Liver (tissue), 9 donors: ENCODE data around the gene SPIRE2. TPM values are rescaled to one million over a fixed set of nuclear protein-coding genes. Genes with fewer than 3 reads are reported as not detected.

Experiments
- DNase-seq: peaks from one replicate; pipeline ENCODE4 v3.0.0-alpha.2; 2017; ENCODE audit warnings: low spot score
- H3K27ac ChIP-seq, 2 donors: one replicate each; pipeline ENCODE4 v1.7.0; 2013; ENCODE audit warnings: inconsistent platforms in 2 of 2, low read length in 2 of 2, control low read depth in 1 of 2, low read depth in 1 of 2, mild to moderate bottlenecking in 1 of 2
- H3K27me3 ChIP-seq, 4 donors: one replicate each; pipeline versions ENCODE4 v1.6.1 to v1.7.0; 2013; ENCODE audit warnings: low read length in 3 of 4, inconsistent platforms in 1 of 4, mild to moderate bottlenecking in 1 of 4, moderate library complexity in 1 of 4; ENCODE audit not compliant: control insufficient read depth in 4 of 4, insufficient read depth in 4 of 4
- H3K36me3 ChIP-seq, 4 donors: one replicate each; pipeline versions ENCODE4 v1.6.1 to v1.7.0; 2013; ENCODE audit warnings: low read length in 3 of 4, mild to moderate bottlenecking in 3 of 4, low read depth in 1 of 4, moderate library complexity in 1 of 4; ENCODE audit not compliant: control insufficient read depth in 4 of 4, insufficient read depth in 3 of 4
- H3K4me1 ChIP-seq, 4 donors: one replicate each; pipeline versions ENCODE4 v1.6.1 to v1.7.0; 2013; ENCODE audit warnings: low read length in 3 of 4, mild to moderate bottlenecking in 3 of 4, moderate library complexity in 1 of 4; ENCODE audit not compliant: control insufficient read depth in 4 of 4, insufficient read depth in 4 of 4
- H3K4me3 ChIP-seq, 3 donors: one replicate each; pipeline versions ENCODE4 v1.6.1 to v1.7.0; 2013; ENCODE audit warnings: low read length in 3 of 3, control low read depth in 1 of 3, low read depth in 1 of 3, mild to moderate bottlenecking in 1 of 3
- H3K9ac ChIP-seq, 2 donors: one replicate each; pipeline ENCODE4 v1.7.0; 2013; ENCODE audit warnings: low read length in 2 of 2, mild to moderate bottlenecking in 2 of 2, moderate library complexity in 2 of 2, control low read depth in 1 of 2, low read depth in 1 of 2
- H3K9me3 ChIP-seq, 4 donors: one replicate each; pipeline versions ENCODE4 v1.6.1 to v1.7.0; 2013; ENCODE audit warnings: low read length in 3 of 4; ENCODE audit not compliant: control insufficient read depth in 4 of 4
- EGR1 ChIP-seq, 2 donors: IDR thresholded peaks; 2 replicates each; pipeline ENCODE4 v1.6.1; 2016 to 2018; ENCODE audit warnings: antibody characterized with exemption in 2 of 2, low read depth in 2 of 2
- FOXA1 ChIP-seq: IDR thresholded peaks from 2 replicates; pipeline ENCODE4 v1.6.1; 2016; ENCODE audit warnings: antibody characterized with exemption
- FOXA2 ChIP-seq: IDR thresholded peaks from 2 replicates; pipeline ENCODE4 v1.6.1; 2016; ENCODE audit warnings: antibody characterized with exemption
- GABPA ChIP-seq, 2 donors: IDR thresholded peaks in 1 of 2; conservative IDR thresholded peaks in 1 of 2; 2 replicates each; pipeline ENCODE4 v1.6.1; 2016; ENCODE audit warnings: antibody characterized with exemption in 2 of 2, mild to moderate bottlenecking in 1 of 2, moderate library complexity in 1 of 2
- HNF4A ChIP-seq, 2 donors: conservative IDR thresholded peaks; 2 replicates each; pipeline ENCODE4 v1.6.1; 2016; ENCODE audit warnings: antibody characterized with exemption in 2 of 2, mild to moderate bottlenecking in 2 of 2
- HNF4G ChIP-seq: IDR thresholded peaks from 2 replicates; pipeline ENCODE4 v1.6.1; 2016; ENCODE audit warnings: antibody characterized with exemption
- JUND ChIP-seq, 2 donors: IDR thresholded peaks; 2 replicates each; pipeline ENCODE4 v1.6.1; 2016; ENCODE audit warnings: antibody characterized with exemption in 2 of 2
- NR2F2 ChIP-seq: IDR thresholded peaks from 2 replicates; pipeline ENCODE4 v1.6.1; 2016; ENCODE audit warnings: antibody characterized with exemption
- RAD21 ChIP-seq, 2 donors: IDR thresholded peaks; 2 replicates each; pipeline ENCODE4 v1.6.1; 2016; ENCODE audit warnings: antibody characterized with exemption in 2 of 2, mild to moderate bottlenecking in 2 of 2
- RXRA ChIP-seq, 2 donors: IDR thresholded peaks; 2 replicates each; pipeline ENCODE4 v1.6.1; 2017 to 2018; ENCODE audit warnings: antibody characterized with exemption in 2 of 2, mild to moderate bottlenecking in 1 of 2
- SP1 ChIP-seq: IDR thresholded peaks from 2 replicates; pipeline ENCODE4 v1.6.1; 2018; ENCODE audit warnings: antibody characterized with exemption, mild to moderate bottlenecking
- TAF1 ChIP-seq: conservative IDR thresholded peaks from 2 replicates; pipeline ENCODE4 v1.6.1; 2016; ENCODE audit warnings: antibody characterized with exemption, mild to moderate bottlenecking
- ZBTB33 ChIP-seq: IDR thresholded peaks from 2 replicates; pipeline ENCODE4 v1.6.1; 2016; ENCODE audit warnings: antibody characterized with exemption
- WGBS: extraction: QIAGEN DNeasy Blood & Tissue Kit; methylation state at CpG from one replicate; pipeline ENCODE4 v1.1.7; 2013; 5-methylcytosine and 5-hydroxymethylcytosine counted together
- polyA plus RNA-seq, 2 donors: library from polyadenylated mRNA; stranded (reverse) in 1 of 2; unstranded in 1 of 2; fragments of 200-250 nt in 1 of 2; fragments of >200 nt in 1 of 2; fragmentation: Nextera tagmentation in 1 of 2; extraction: Ambion mirVana in 1 of 2; gene quantifications; one replicate each; pipeline versions ENCODE4 v1.2.1 to v1.2.3, GENCODE V29; 2013 to 2015
- total RNA-seq, 2 donors: library from RNA; depleted of rRNA; stranded (reverse); fragments of >200 nt; gene quantifications; one replicate each; pipeline ENCODE4 v1.2.3, GENCODE V29; 2014
- TF ChIP-seq, protein P1 (sequence below): IDR thresholded peaks from 2 replicates; pipeline ENCODE4 v1.6.1; 2016; ENCODE audit warnings: antibody characterized with exemption
- TF ChIP-seq, protein P2 (sequence below): fragments of 150-350 bp; IDR thresholded peaks from 2 replicates; pipeline ENCODE4 v1.5.1; 2017; ENCODE audit warnings: improper control_type of control experiment, low read depth, low read length; ENCODE audit not compliant: missing input control
- donor health status: healthy.
- donor health status: healthy.
- donor health status: healthy.
- donor health status: healthy.
- donor health status: healthy.

SPIRE2 gene
- total and polyA plus RNA-seq, 4 donors = 1.7 to 7.2 (median 2.9) TPM

GRCh38 chr16:89900885-89901284, 72.6 kb downstream of the SPIRE2 start:
- H3K9me3 ChIP-seq = no peaks in the 10 kb centered on the region
- H3K36me3 ChIP-seq = peaks cover 25 to 76% (median 41%) of the 10 kb centered on the region in 4 donors
- no peak for DNase-seq

DNA sequence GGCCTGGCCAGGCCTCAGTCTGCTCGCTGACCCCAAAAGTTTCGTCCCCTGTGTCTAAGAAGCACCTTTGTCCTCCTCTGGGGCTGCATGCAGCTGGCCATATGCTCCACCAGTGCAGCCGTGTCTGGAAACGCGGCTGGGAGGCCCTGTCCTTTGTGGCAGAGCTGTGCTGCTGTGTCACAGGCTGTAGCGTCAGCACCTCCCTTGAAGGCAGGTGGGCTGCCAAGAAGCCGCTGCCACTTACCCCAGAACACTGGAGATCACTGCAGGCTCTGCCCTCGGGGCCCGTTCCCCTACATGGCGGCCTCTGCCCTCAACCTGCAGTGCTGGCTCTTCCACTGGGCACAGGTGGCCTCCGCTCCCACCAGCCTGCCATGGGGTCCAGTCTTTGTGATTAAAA, 74.7 kb downstream of the SPIRE2 start:
- Histone ChIP-seq H3K9ac (no peak overlapping the region), H3K4me3 (no peak overlapping the region), H3K4me1 (no peaks in the 10 kb centered on the region), H3K27me3 (no peaks in the 10 kb centered on the region), H3K36me3 (peaks cover 27 to 74% (median 44%) of the 10 kb centered on the region in 4 donors), H3K27ac (no peak overlapping the region), H3K9me3 (no peaks in the 10 kb centered on the region)
- DNase-seq = no peak
- 92% methylated on average over 11 of the region's 11 CpGs for WGBS
- no peak for TF ChIP-seq HNF4A (conservative IDR thresholded peaks at IDR 0.05)
- TF ChIP-seq TAF1 = no peak
- TF ChIP-seq ZBTB33 = no peak
- no peak for TF ChIP-seq SP1
- TF ChIP-seq HNF4G = no peak
- no peak for TF ChIP-seq RAD21 (IDR thresholded peaks at IDR 0.05)

More at GRCh38 chr16:89900885-89901284, 72.6 kb downstream of the SPIRE2 start:
- TF ChIP-seq HNF4A (conservative IDR thresholded peaks at IDR 0.05) (no peak), RXRA (IDR thresholded peaks at IDR 0.05) (no peak), FOXA1 (no peak), SP1 (no peak), JUND (IDR thresholded peaks at IDR 0.05) (no peak), NR2F2 (no peak), EGR1 (IDR thresholded peaks at IDR 0.05; ENCODE audit: low read depth in 2 of 2) (no peak), GABPA (IDR thresholded peaks at IDR 0.05 in 1 of 2, conservative IDR thresholded peaks at IDR 0.05 in 1 of 2) (no peak), HNF4G (no peak), FOXA2 (no peak), ZBTB33 (no peak), TAF1 (no peak)
- TF ChIP-seq, protein P1, sequence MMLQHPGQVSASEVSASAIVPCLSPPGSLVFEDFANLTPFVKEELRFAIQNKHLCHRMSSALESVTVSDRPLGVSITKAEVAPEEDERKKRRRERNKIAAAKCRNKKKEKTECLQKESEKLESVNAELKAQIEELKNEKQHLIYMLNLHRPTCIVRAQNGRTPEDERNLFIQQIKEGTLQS = no peak
- TF ChIP-seq, protein P2, sequence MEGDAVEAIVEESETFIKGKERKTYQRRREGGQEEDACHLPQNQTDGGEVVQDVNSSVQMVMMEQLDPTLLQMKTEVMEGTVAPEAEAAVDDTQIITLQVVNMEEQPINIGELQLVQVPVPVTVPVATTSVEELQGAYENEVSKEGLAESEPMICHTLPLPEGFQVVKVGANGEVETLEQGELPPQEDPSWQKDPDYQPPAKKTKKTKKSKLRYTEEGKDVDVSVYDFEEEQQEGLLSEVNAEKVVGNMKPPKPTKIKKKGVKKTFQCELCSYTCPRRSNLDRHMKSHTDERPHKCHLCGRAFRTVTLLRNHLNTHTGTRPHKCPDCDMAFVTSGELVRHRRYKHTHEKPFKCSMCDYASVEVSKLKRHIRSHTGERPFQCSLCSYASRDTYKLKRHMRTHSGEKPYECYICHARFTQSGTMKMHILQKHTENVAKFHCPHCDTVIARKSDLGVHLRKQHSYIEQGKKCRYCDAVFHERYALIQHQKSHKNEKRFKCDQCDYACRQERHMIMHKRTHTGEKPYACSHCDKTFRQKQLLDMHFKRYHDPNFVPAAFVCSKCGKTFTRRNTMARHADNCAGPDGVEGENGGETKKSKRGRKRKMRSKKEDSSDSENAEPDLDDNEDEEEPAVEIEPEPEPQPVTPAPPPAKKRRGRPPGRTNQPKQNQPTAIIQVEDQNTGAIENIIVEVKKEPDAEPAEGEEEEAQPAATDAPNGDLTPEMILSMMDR = no peak
- WGBS = 97% methylated on average over 17 of the region's 17 CpGs
- Histone ChIP-seq H3K4me3 (no peak overlapping the region), H3K9ac (no peak overlapping the region), H3K27me3 (no peaks in the 10 kb centered on the region), H3K27ac (no peak overlapping the region), H3K4me1 (no peaks in the 10 kb centered on the region)
